Measurements from ENCODE around the gene PGBD5.
A peak's percentile ranks its signal among the peaks of the same experiment; 100 is the strongest.
"Not testable (repeated sequence)": the region's sequence is repeated elsewhere in the genome, so short reads cannot be mapped to it uniquely, and the experiment has no call there.

Gene PGBD5

DNA sequence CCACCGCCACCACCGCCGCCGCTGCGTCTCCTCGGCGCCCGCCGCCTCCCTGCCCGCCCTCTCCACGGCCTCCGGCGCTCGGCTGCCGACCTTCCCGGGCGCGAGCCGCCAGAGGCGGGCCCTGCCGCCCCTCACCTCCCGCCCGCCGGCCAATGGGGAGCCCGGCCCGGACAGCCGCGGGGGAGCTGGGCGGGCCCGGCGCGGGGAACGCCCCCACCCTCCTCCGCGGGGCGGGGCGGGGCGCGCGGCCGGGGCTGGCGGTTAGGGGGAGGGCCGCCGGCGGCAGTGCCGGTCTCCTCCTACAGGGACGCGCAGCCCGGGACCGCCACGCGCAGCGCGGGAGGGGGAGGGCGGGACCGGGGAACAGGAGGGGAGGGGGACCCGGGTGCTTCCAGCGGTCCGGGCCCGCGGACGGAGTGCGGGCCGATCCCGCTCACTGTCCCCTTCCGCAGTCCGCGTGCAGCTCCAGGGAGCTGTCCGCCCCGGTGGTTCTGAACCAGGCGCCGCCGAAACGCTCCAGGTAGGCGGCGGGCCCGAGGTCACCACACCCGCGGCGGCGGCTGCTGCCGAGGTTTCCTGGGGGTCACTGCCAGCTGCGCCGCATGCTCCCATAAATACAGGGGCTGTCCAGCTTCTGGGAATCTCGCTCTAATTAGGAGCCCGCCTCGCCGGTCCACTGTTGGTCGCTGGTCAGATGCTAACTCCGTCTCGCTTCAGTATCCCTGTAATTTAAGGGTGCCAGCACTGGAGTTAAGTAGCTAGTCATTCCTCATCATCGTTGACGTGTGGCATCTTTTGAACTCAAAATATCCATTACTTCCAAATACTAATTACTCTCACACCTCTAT, at the start of gene PGBD5:
PGBD5 (minus strand) TSS at position 87 of the 848 bp plus-strand sequence. CDS start 404 bp downstream, outside the sequence.
- DNase-seq (ENCODE audit: low spot score), result peak; percentile 27

- DNase-seq (ENCODE audit: low spot score), result not testable (repeated sequence)
These were observed 48.8 kb upstream of the PGBD5 start for GRCh38 chr1:230474924-230475323.

GRCh38 chr1:230470750-230471149, 44.6 kb upstream of the PGBD5 start:
- DNase-seq (ENCODE audit: low spot score), result not testable (repeated sequence)

GRCh38 chr1:230469271-230469670, 43.1 kb upstream of the PGBD5 start:
- no peak for DNase-seq (ENCODE audit: low spot score)

- no peak for DNase-seq (ENCODE audit: low spot score)
These were observed 39.6 kb upstream of the PGBD5 start for GRCh38 chr1:230465691-230466090.

GRCh38 chr1:230464671-230465070, 38.5 kb upstream of the PGBD5 start:
- no peak for DNase-seq (ENCODE audit: low spot score)

DNA sequence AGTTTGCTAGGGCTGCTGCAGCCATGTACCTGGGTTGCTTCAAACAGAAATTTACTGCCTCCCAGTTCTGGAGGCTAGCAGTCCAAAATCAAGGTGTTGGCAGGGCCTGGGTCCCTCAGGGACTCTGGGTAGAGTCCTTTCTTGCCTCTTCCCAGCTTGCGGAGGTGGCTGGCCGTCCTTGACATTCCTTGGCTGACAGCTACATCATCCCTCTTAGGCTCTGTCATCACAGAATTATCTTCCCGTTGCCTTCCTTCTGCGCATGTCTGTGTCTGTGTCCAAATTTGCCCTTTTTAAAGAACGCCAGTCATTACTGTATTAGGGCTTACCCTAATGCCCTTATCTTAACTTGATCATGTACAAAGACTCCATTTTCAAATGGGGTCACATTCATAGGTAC, 37.6 kb upstream of the PGBD5 start:
- DNase-seq (ENCODE audit: low spot score), result no peak

- DNase-seq (ENCODE audit: low spot score), result no peak
These were observed 37.2 kb upstream of the PGBD5 start for GRCh38 chr1:230463326-230463725.

DNA sequence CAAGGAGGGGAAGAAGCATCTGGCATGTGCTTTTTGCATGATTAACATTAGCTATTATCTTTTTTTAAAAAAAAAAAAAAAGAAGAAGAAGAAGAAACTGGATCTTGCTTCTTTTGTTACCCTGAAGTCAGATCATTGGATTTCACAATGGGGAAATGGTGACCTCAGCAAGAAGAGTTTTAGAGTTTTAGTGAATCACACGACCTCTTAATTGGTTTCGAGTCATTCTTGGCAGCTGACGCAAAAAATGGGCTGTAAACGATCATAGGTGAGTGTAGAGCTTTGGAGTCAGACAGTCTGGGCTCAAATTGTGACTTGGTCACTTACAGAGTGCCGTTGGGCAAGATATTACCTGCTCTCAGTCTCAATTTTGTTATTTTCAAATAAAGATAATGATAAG, 33.3 kb upstream of the PGBD5 start:
- DNase-seq (ENCODE audit: low spot score), result no peak

DNA sequence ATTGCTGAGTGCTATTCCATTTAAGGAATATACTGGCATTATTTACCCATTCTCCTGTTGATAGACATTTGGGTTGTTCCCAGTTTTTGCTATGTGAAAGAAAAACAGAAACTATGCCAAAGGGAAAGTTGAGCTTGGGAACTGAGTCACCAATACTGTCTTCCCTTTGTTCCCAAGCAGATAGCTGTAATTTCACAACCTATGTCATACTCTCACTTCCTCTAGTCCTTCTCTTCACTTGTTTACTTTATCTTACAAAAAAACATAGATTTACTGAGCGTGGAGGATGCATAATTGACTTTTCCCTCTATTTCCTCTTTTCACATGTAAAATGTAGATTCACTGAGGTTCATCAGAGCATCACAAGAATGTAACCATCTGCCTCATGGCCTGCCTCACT, 32.4 kb upstream of the PGBD5 start:
- no peak for DNase-seq (ENCODE audit: low spot score)

DNA sequence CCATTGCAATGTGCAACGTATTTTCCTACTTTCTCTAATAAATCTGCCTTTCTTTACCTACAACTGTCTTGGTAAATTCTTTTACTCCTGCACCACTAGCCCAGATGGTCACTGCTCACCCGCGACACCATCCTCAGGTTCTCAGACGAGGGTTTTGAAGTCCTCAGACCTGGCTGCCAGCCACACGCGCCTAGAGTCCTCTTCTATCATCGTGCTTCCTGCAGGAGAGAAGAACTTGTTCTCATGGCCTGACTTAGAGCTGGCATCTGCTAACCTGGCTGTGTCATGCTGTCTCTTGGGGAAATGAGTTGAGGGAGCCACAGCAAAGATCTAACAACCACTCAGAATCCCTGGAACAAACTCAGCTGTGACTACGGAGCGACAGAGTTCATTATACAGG, 30.3 kb upstream of the PGBD5 start:
- DNase-seq (ENCODE audit: low spot score), result no peak

DNA sequence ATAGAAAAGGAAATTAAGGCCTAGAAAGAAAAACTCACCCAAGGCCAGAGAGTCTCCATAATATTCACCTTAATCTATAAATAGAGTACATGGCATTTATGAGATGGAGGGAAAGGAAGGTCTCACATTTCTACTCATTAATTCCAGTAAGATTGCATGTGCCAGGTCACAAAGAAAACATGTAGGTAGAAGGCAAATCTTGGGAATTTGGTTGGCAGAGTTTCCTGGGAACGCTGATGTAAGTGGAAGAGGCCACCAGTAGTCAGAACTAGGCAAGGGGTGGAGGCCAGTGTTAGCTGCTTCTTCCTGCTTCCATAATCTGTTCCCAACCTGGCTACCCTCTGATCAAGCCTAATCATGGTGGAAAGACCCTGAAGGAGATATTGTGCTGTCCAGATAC, 29.2 kb upstream of the PGBD5 start:
- no peak for DNase-seq (ENCODE audit: low spot score)

- DNase-seq (ENCODE audit: low spot score), result no peak
These were observed 27.2 kb upstream of the PGBD5 start for GRCh38 chr1:230453377-230453776.

DNA sequence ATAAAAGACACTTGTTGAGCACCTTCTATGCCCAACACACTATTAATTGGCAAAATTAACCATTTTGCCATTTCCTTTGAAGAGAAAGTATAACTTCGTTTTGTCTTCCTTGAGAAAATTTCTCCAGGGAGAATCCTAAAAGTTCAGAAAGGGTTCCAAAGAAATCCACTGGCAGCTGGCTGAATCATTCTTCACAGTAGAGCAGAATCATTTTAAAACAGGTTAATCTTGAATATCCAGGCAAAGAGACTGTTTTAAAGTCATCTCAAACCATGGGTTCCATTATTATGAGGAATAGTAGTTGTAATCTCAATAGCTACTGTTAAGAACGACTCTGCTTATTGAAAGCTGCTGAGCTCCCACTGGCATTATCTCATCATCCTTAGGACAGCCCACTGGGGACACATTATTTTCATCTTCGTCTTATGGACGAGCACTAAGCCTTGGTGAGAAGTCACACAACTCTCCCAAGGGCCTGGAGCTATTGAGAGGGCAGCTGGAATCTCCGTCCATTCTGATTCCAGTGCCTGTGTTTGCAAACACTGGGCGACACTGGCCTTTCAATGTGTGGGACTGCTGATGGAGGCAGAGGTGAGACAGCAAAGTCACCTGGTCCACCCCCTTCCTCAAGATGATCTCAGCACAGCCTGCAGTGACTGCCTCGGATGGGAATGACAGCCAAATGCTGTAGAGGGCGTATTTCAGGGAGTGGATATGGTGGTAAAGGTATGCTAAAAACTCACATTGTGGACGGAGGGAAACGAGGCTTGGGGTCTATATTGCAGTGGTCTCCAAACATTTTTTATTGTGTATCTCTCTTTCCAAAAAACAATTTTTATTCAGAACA, 15.3 kb upstream of the PGBD5 start:
- no peak for DNase-seq (ENCODE audit: low spot score)

GRCh38 chr1:230435108-230435507, 9.0 kb upstream of the PGBD5 start:
- DNase-seq (ENCODE audit: low spot score), result no peak

GRCh38 chr1:230431527-230431926, 5.4 kb upstream of the PGBD5 start:
- DNase-seq (ENCODE audit: low spot score), result no peak

GRCh38 chr1:230430499-230430898, 4.4 kb upstream of the PGBD5 start:
- no peak for DNase-seq (ENCODE audit: low spot score)

DNA sequence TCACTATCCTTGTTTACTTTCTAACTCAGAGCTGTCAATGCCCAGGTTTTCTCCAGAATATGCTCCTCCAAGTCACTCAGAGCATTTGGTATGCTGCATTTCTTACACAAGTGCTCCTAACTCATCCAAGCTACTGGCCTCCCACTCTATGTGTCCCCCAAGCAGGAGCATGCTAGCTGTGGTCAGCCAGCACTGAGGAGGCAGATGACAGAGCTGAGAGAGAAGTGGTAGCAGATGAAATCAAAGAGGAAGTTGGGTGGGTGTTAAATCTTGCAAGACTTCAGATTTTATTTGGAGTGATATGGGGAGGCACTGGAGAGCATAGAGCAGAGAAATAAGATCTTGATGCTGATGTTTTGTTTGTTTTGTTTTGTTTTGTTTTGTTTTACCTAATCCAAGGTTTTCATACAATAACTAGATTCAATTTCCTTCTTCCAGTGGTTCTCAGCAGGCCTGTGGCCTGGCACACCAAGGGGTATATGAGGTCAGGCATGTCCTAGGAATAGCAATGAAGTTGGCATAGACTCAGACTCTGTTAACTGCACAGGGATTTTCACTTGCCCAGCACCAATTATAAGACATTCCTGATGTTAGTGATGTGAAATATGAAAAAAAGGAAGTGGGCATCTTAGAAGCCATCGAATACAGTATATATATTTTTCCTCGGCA, 3.1 kb upstream of the PGBD5 start:
- DNase-seq (ENCODE audit: low spot score), result no peak

- no peak for DNase-seq (ENCODE audit: low spot score)
These were observed 1.8 kb upstream of the PGBD5 start for GRCh38 chr1:230427981-230428380.

- DNase-seq (ENCODE audit: low spot score), result no peak
These were observed 1.2 kb upstream of the PGBD5 start for GRCh38 chr1:230427094-230427876.

GRCh38 chr1:230425252-230426091, 660 bp downstream of the PGBD5 start:
- DNase-seq (ENCODE audit: low spot score), result no peak
